ENCODE measurements around the gene ABCD2. TPM values are rescaled to one million over a fixed set of nuclear protein-coding genes. Genes with fewer than 3 reads are reported as not detected.

ABCD2 gene
- total and polyA plus RNA-seq, 9 of the 15 experiments (the other 6 are each of a cell fraction or from before 2014, with no cell fraction given) = 0.01 to 0.08 (median 0.04) TPM; not detected in 3

- TF ChIP-seq ZBTB49 (CRISPR knock-in tag; IDR thresholded peaks at IDR 0.05; ENCODE audit: borderline replicate concordance) (no peak), HMG20B (CRISPR knock-in tag; IDR thresholded peaks at IDR 0.05) (no peak), CUX1 (CRISPR knock-in tag; IDR thresholded peaks at IDR 0.05) (no peak), HNRNPUL1 (IDR thresholded peaks at IDR 0.05; ENCODE audit: low read length) (no peak), TSHZ1 (CRISPR knock-in tag; IDR thresholded peaks at IDR 0.05) (no peak), RAD21 (CRISPR knock-in tag; conservative IDR thresholded peaks at IDR 0.05 in 1 of 2, IDR thresholded peaks at IDR 0.05 in 1 of 2) (peak; percentile 52 to 59; a peak in 3 of 4 replicates), DNMT1 (IDR thresholded peaks at IDR 0.05) (no peak), CAMTA2 (CRISPR knock-in tag; conservative IDR thresholded peaks at IDR 0.05) (no peak), MYC (IDR thresholded peaks at IDR 0.05; ENCODE audit: low read depth, low read length) (peak; percentile 19), MYC (CRISPR knock-in tag; IDR thresholded peaks at IDR 0.05; ENCODE audit: borderline replicate concordance, low read depth) (no peak), HLTF (IDR thresholded peaks at IDR 0.05) (no peak), KDM1A (IDR thresholded peaks at IDR 0.05) (no peak), ZNF140 (CRISPR knock-in tag; IDR thresholded peaks at IDR 0.05) (no peak), RBM22 (IDR thresholded peaks at IDR 0.05; ENCODE audit: low read depth, low read length, poor library complexity, severe bottlenecking) (no peak), CBX5 (IDR thresholded peaks at IDR 0.05; ENCODE audit: borderline replicate concordance, low read depth) (no peak), ZNF165 (CRISPR knock-in tag; IDR thresholded peaks at IDR 0.05; ENCODE audit: borderline replicate concordance) (no peak), NCOA2 (IDR thresholded peaks at IDR 0.05; ENCODE audit: partially characterized antibody in 2 of 2) (no peak)
Observed at GRCh38 chr12:39626033-39626814, 6.6 kb upstream of the ABCD2 start (continued).
